H1 (cell line): ENCODE results near the gene TCF7L1. TPM values are rescaled to one million over a fixed set of nuclear protein-coding genes. Genes with fewer than 3 reads are reported as not detected.

Experiments used
- BACH1 ChIP-seq: IDR thresholded peaks from 2 replicates; pipeline ENCODE4 v1.6.1; 2012; ENCODE audit warnings: low read length, improper control_type of control experiment
- RNF2 ChIP-seq: fragments of 200-900, 300-1000 bp; sonication (generic); IDR thresholded peaks from 2 replicates; pipeline ENCODE4 v1.7.1; 2016; ENCODE audit warnings: borderline replicate concordance, low read depth, mild to moderate bottlenecking, antibody characterized with exemption, low read length; ENCODE audit not compliant: poor library complexity, severe bottlenecking; ENCODE audit errors: missing control alignments
- polyA plus RNA-seq, 7 experiments: library from polyadenylated mRNA; depleted of rRNA in 3 of 7; stranded (reverse) in 5 of 7; unstranded in 2 of 7; fragments of >200 nt in 5 of 7; fragments of 200-250 nt in 2 of 7; gene quantifications; 1 replicate in 5 of 7; 2 replicates in 1 of 7; 4 replicates in 1 of 7; pipeline versions ENCODE4 v1.2.1 to v1.2.3, GENCODE V29; 2011 to 2013; ENCODE audit warnings: missing spikeins in 2 of 7, mixed read lengths in 2 of 7
- total RNA-seq: library from RNA; stranded (reverse); fragmentation: NEBNext Ultra II Directional; extraction: Animal tissue kit (Norgen Biotek cat#: 25700); gene quantifications from 2 replicates; pipeline ENCODE4 v1.2.1, GENCODE V29; 2021

TCF7L1 gene
- total and polyA plus RNA-seq, 2 of the 8 experiments (the other 6 are each of a cell fraction or from before 2014, with no cell fraction given), result 27.5 to 108 TPM

- TF ChIP-seq BACH1 (no peak), RNF2 (no peak)
These were observed 176.6 kb downstream of the TCF7L1 start (continued) for GRCh38 chr2:85309699-85310321.
